CD14-positive monocyte (primary cell): ENCODE results near the gene CCDC50. TPM values are rescaled to one million over a fixed set of nuclear protein-coding genes. Genes with fewer than 3 reads are reported as not detected.

Experiments
- DNase-seq, 3 donors: peaks; one replicate each; pipeline ENCODE4 v3.0.0-alpha.2; 2011 to 2022
- H2AFZ ChIP-seq: 2 replicates; pipeline ENCODE4 v1.6.0; 2012; ENCODE audit warnings: mild to moderate bottlenecking, low read depth, low read length, inconsistent platforms; ENCODE audit not compliant: insufficient read depth, poor library complexity, severe bottlenecking
- H3K27ac ChIP-seq, 2 donors: 1 replicate in 1 of 2; 2 replicates in 1 of 2; pipeline ENCODE4 v1.5.1; 2012 to 2013; ENCODE audit warnings: low read length in 2 of 2, control low read depth in 1 of 2, inconsistent platforms in 1 of 2, low read depth in 1 of 2, mild to moderate bottlenecking in 1 of 2
- H3K27me3 ChIP-seq, 2 donors: one replicate each; pipeline versions ENCODE4 v1.6.0 to v1.6.1; 2011 to 2013; ENCODE audit warnings: low read length in 2 of 2; ENCODE audit not compliant: control insufficient read depth in 2 of 2, insufficient read depth in 2 of 2
- H3K36me3 ChIP-seq, 2 donors: replicated peaks in 1 of 2; 1 replicate in 1 of 2; 2 replicates in 1 of 2; pipeline versions ENCODE4 v1.5.1 to v1.6.1; 2012 to 2013; ENCODE audit warnings: low read length in 2 of 2, control low read depth in 1 of 2, inconsistent platforms in 1 of 2, mild to moderate bottlenecking in 1 of 2; ENCODE audit not compliant: insufficient read depth in 2 of 2, control insufficient read depth in 1 of 2
- H3K4me1 ChIP-seq, 2 donors: 1 replicate in 1 of 2; 2 replicates in 1 of 2; pipeline versions ENCODE4 v1.5.1 to v1.6.1; 2012 to 2013; ENCODE audit warnings: low read length in 2 of 2, control low read depth in 1 of 2, inconsistent platforms in 1 of 2, mild to moderate bottlenecking in 1 of 2, moderate library complexity in 1 of 2; ENCODE audit not compliant: insufficient read depth in 2 of 2, control insufficient read depth in 1 of 2
- H3K4me2 ChIP-seq: replicated peaks from 2 replicates; pipeline ENCODE3; 2012; ENCODE audit warnings: low read length, moderate library complexity, mild to moderate bottlenecking; ENCODE audit not compliant: poor library complexity, severe bottlenecking; ENCODE audit errors: extremely low read depth
- H3K4me3 ChIP-seq, 3 experiments: fragments of 200-600 bp in 1 of 3; sonication (generic) in 1 of 3; replicated peaks in 1 of 3; 1 replicate in 2 of 3; 2 replicates in 1 of 3; pipeline ENCODE4 v1.5.1; 2011 to 2013; ENCODE audit warnings: low read length in 3 of 3, mild to moderate bottlenecking in 3 of 3, control low read depth in 2 of 3, low read depth in 2 of 3, inconsistent platforms in 1 of 3, moderate library complexity in 1 of 3
- H3K79me2 ChIP-seq: 2 replicates; pipeline ENCODE4 v1.6.0; 2012; ENCODE audit warnings: mild to moderate bottlenecking, control low read depth, inconsistent platforms, low read length, moderate library complexity; ENCODE audit not compliant: insufficient read depth
- H3K9ac ChIP-seq: 2 replicates; pipeline ENCODE4 v1.6.0; 2017; ENCODE audit warnings: low read length, mild to moderate bottlenecking; ENCODE audit not compliant: insufficient read depth, poor library complexity, severe bottlenecking
- H3K9me3 ChIP-seq, 2 donors: replicated peaks in 1 of 2; 1 replicate in 1 of 2; 2 replicates in 1 of 2; pipeline versions ENCODE4 v1.5.1 to v1.6.1; 2012 to 2013; ENCODE audit warnings: low read length in 2 of 2, control low read depth in 1 of 2; ENCODE audit not compliant: control insufficient read depth in 1 of 2, insufficient read depth in 1 of 2
- H4K20me1 ChIP-seq: 2 replicates; pipeline ENCODE4 v1.6.0; 2012; ENCODE audit warnings: mild to moderate bottlenecking, low read length, control low read depth, moderate library complexity; ENCODE audit not compliant: insufficient read depth
- H3K27ac Mint-ChIP-seq, 7 donors: one replicate each; pipeline ENCODE4 v1.8.0; 2020; ENCODE audit warnings: mild to moderate bottlenecking in 7 of 7, mixed read lengths in 7 of 7, moderate library complexity in 6 of 7, inconsistent platforms in 2 of 7
- H3K27me3 Mint-ChIP-seq, 3 donors: one replicate each; pipeline ENCODE4 v1.8.0; 2021 to 2022; ENCODE audit warnings: low read depth in 3 of 3, mild to moderate bottlenecking in 3 of 3, mixed read lengths in 3 of 3, moderate library complexity in 3 of 3, inconsistent platforms in 1 of 3
- H3K36me3 Mint-ChIP-seq, 2 donors: one replicate each; pipeline ENCODE4 v1.8.0; 2020; ENCODE audit warnings: mixed read lengths in 2 of 2, inconsistent platforms in 1 of 2, mild to moderate bottlenecking in 1 of 2
- H3K4me1 Mint-ChIP-seq: one replicate; pipeline ENCODE4 v1.8.0; 2020; ENCODE audit warnings: mild to moderate bottlenecking, mixed read lengths
- H3K4me3 Mint-ChIP-seq, 2 donors: one replicate each; pipeline ENCODE4 v1.8.0; 2020; ENCODE audit warnings: mild to moderate bottlenecking in 2 of 2, mixed read lengths in 2 of 2, moderate library complexity in 1 of 2
- H3K9me3 Mint-ChIP-seq, 7 donors: one replicate each; pipeline ENCODE4 v1.8.0; 2020 to 2022; ENCODE audit warnings: mixed read lengths in 7 of 7, mild to moderate bottlenecking in 6 of 7, moderate library complexity in 6 of 7, inconsistent platforms in 2 of 7
- WGBS: methylation state at CpG from one replicate; pipeline ENCODE4 v1.1.5; 2013; ENCODE audit warnings: missing lambda C conversion rate; ENCODE audit not compliant: insufficient coverage; 5-methylcytosine and 5-hydroxymethylcytosine counted together
- intact Hi-C, 2 donors: fragments of 100-400 bp; cut with micrococcal nuclease; formaldehyde crosslinking; loops; one replicate each; pipeline versions ENCODE4 v1.15.0 to v1.15.1; 2023
- polyA plus RNA-seq, 3 donors: library from polyadenylated mRNA; depleted of rRNA in 1 of 3; unstranded in 2 of 3; stranded (reverse) in 1 of 3; fragments of 300-500 nt in 2 of 3; fragments of >200 nt in 1 of 3; fragmentation: Illumina TruSeq in 2 of 3; gene quantifications; 1 replicate in 2 of 3; 2 replicates in 1 of 3; pipeline ENCODE4 v1.2.3, GENCODE V29; 2012 to 2021
- TF ChIP-seq, protein P1 (sequence below): fragments of 200-600 bp; IDR thresholded peaks from one replicate; pipeline ENCODE4 v1.8.0; 2022; ENCODE audit warnings: antibody characterized with exemption, mild to moderate bottlenecking

CCDC50 gene
- polyA plus RNA-seq, 3 donors, result 13.3 to 29.2 (median 25.8) TPM

DNA sequence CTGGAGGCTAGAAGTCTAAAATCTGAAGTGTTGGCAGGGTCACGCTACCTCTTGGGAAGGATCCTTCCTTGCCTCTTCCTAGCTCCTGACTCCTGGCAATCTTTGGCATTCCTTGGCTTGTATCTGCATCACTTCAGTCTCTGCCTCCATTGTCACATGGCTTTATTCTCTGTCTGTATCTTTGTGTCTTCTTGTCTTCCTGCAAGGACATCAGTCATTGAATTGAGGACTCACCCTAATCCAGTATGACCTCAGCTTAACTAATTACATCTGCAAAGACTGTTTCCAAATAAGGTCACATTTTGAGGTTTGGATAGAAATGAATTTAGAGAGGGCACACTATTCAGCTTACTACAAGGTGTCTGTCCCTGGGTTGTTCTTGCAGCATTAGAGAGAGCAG, 32.3 kb downstream of the CCDC50 start:
- no peaks in the 10 kb centered on the region for H3K27me3 ChIP-seq
- no peaks in the 10 kb centered on the region for H3K27me3 Mint-ChIP-seq
- DNase-seq, result no peak
- H4K20me1 ChIP-seq, result no peaks in the 10 kb centered on the region
- no peaks in the 10 kb centered on the region for H3K4me1 Mint-ChIP-seq
- H3K4me3 Mint-ChIP-seq, result no peak overlapping the region
- TF ChIP-seq, protein P1, sequence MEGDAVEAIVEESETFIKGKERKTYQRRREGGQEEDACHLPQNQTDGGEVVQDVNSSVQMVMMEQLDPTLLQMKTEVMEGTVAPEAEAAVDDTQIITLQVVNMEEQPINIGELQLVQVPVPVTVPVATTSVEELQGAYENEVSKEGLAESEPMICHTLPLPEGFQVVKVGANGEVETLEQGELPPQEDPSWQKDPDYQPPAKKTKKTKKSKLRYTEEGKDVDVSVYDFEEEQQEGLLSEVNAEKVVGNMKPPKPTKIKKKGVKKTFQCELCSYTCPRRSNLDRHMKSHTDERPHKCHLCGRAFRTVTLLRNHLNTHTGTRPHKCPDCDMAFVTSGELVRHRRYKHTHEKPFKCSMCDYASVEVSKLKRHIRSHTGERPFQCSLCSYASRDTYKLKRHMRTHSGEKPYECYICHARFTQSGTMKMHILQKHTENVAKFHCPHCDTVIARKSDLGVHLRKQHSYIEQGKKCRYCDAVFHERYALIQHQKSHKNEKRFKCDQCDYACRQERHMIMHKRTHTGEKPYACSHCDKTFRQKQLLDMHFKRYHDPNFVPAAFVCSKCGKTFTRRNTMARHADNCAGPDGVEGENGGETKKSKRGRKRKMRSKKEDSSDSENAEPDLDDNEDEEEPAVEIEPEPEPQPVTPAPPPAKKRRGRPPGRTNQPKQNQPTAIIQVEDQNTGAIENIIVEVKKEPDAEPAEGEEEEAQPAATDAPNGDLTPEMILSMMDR, result no peak
- H3K4me2 ChIP-seq, result no peak overlapping the region
- H3K27ac Mint-ChIP-seq, result no peak overlapping the region
- peaks cover 35 to 72% of the 10 kb centered on the region in 2 donors for H3K36me3 ChIP-seq
- peaks cover 0 to 3% (median 0%) of the 10 kb centered on the region in 7 donors for H3K9me3 Mint-ChIP-seq
- no peak overlapping the region for H3K4me3 ChIP-seq
- H3K27ac ChIP-seq, result no peak overlapping the region
- no peaks in the 10 kb centered on the region for H3K4me1 ChIP-seq
- H3K9me3 ChIP-seq, result no peaks in the 10 kb centered on the region
- no peak overlapping the region for H3K9ac ChIP-seq
- intact Hi-C loops, result no loop called here
- H2AFZ ChIP-seq, result no peak overlapping the region
- H3K36me3 Mint-ChIP-seq, result peaks cover 44 to 74% of the 10 kb centered on the region in 2 donors
- no CpG with 5 or more reads among the region's 1 CpG for WGBS
- no peaks in the 10 kb centered on the region for H3K79me2 ChIP-seq

DNA sequence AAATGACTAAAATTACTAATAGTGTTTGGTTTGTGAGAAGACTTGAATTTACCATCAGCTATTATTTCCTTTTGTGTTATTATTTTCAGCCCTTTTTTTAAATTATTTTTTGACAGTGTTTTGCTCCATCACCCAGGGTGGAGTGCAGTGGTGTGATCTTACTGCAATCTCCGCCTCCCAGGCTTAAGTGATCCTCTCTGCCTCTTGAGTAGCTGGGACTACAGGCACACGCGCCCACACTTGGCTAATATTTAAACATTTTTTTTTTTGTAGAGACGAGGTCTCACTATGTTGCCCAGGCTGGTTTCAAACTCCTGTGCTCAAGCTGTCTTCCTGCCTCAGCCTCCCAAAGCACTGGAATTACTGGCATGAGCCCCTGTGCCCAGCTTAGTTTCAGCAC, 32.8 kb downstream of the CCDC50 start:
- H3K27me3 Mint-ChIP-seq, result no peaks in the 10 kb centered on the region
- WGBS, result 93% methylated on average over 3 of the region's 4 CpGs
- H3K27ac ChIP-seq, result no peak overlapping the region

More for the DNA sequence above, 32.8 kb downstream of the CCDC50 start:
- Mint-ChIP-seq H3K4me3 (no peak overlapping the region), H3K4me1 (no peaks in the 10 kb centered on the region), H3K27ac (no peak overlapping the region), H3K9me3 (peaks cover 0 to 3% (median 0%) of the 10 kb centered on the region in 7 donors), H3K36me3 (peaks cover 48 to 78% of the 10 kb centered on the region in 2 donors)
- H3K4me1 ChIP-seq, result no peaks in the 10 kb centered on the region
- no peaks in the 10 kb centered on the region for H4K20me1 ChIP-seq
- no peaks in the 10 kb centered on the region for H3K9me3 ChIP-seq
- no peaks in the 10 kb centered on the region for H3K27me3 ChIP-seq
- TF ChIP-seq, protein P1, result no peak
- DNase-seq, result no peak
- no peak overlapping the region for H3K9ac ChIP-seq
- intact Hi-C loops, result no loop called here
- H3K36me3 ChIP-seq, result peaks cover 40 to 76% of the 10 kb centered on the region in 2 donors
- no peak overlapping the region for H3K4me2 ChIP-seq
- H3K79me2 ChIP-seq, result no peaks in the 10 kb centered on the region
- no peak overlapping the region for H3K4me3 ChIP-seq
- no peak overlapping the region for H2AFZ ChIP-seq
